Nephron (organoid): ENCODE measurements around the gene PTPRN2.

Source experiments
- H3K27ac Mint-ChIP-seq, 3 experiments: 2 replicates each; pipeline ENCODE4 v1.8.0; 2020; ENCODE audit warnings: mixed read lengths in 3 of 3, mild to moderate bottlenecking in 2 of 3, moderate library complexity in 1 of 3
- H3K27me3 Mint-ChIP-seq: 2 replicates; pipeline ENCODE4 v1.8.0; 2021; ENCODE audit warnings: low read depth, mild to moderate bottlenecking, moderate library complexity, mixed read lengths
- H3K36me3 Mint-ChIP-seq: 2 replicates; pipeline ENCODE4 v1.8.0; 2020; ENCODE audit warnings: low read depth, mixed read lengths
- H3K4me1 Mint-ChIP-seq: 2 replicates; pipeline ENCODE4 v1.8.0; 2020; ENCODE audit warnings: mixed read lengths
- H3K4me3 Mint-ChIP-seq, 3 experiments: 2 replicates each; pipeline ENCODE4 v1.8.0; 2020; ENCODE audit warnings: mild to moderate bottlenecking in 3 of 3, mixed read lengths in 3 of 3, moderate library complexity in 2 of 3
- H3K9me3 Mint-ChIP-seq: 2 replicates; pipeline ENCODE4 v1.8.0; 2020; ENCODE audit warnings: mixed read lengths
- TF ChIP-seq, protein P1 (sequence below), 3 experiments: fragments of 200-600 bp; sonication (generic); IDR thresholded peaks; one replicate each; pipeline ENCODE4 v1.5.0; 2021; ENCODE audit warnings: antibody characterized with exemption in 3 of 3; ENCODE audit not compliant: unreplicated experiment in 3 of 3

The PTPRN2 gene

DNA sequence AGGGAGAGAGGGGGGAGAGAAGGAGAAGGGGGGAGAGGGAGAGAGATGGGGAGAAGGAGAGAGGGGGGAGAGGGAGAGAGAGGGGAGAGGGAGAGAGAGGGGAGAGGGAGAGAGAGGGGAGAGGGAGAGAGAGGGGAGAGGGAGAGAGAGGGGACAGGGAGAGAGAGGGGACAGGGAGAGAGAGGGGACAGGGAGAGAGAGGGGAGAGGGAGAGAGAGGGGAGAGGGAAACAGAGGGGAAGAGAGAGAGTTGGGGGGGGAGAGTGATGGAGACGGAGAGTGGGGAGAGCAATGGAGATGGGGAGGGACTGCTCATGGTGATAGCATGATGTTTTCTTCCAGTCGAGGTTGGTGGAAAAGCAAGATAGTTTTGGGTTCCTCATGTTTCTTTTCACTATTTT is 1078.4 kb downstream of the PTPRN2 start:
- H3K27ac Mint-ChIP-seq = no peak overlapping the region
- TF ChIP-seq, protein P1, sequence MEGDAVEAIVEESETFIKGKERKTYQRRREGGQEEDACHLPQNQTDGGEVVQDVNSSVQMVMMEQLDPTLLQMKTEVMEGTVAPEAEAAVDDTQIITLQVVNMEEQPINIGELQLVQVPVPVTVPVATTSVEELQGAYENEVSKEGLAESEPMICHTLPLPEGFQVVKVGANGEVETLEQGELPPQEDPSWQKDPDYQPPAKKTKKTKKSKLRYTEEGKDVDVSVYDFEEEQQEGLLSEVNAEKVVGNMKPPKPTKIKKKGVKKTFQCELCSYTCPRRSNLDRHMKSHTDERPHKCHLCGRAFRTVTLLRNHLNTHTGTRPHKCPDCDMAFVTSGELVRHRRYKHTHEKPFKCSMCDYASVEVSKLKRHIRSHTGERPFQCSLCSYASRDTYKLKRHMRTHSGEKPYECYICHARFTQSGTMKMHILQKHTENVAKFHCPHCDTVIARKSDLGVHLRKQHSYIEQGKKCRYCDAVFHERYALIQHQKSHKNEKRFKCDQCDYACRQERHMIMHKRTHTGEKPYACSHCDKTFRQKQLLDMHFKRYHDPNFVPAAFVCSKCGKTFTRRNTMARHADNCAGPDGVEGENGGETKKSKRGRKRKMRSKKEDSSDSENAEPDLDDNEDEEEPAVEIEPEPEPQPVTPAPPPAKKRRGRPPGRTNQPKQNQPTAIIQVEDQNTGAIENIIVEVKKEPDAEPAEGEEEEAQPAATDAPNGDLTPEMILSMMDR (IDR thresholded peaks at IDR 0.05; ENCODE audit: unreplicated experiment in 3 of 3) = no peak
- peaks cover 37% of the 10 kb centered on the region for H3K27me3 Mint-ChIP-seq
- peaks cover 6% of the 10 kb centered on the region for H3K36me3 Mint-ChIP-seq
- H3K9me3 Mint-ChIP-seq = peaks cover 37% of the 10 kb centered on the region
- no peak overlapping the region for H3K4me3 Mint-ChIP-seq
- no peaks in the 10 kb centered on the region for H3K4me1 Mint-ChIP-seq

DNA sequence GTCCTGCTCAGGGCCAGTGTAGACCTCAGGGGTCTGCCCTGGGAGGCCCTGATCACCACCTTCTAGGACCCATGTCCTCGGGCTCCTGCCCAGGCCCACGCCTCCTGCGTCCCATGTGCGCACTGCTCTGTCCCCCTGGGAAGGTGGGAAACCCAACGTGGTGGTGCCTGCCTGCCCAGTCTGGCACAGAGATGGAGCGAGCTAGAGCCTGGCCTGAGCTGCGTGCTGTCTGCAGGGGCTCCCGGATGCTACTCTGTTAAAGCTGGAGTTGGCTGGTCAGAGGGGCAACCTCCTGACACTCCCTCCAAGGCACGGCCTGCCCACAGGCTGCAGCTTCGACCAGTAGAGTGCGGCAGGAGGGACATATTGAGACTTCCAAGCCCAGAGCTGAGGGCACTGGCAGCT is 1079.1 kb downstream of the PTPRN2 start:
- TF ChIP-seq, protein P1 (IDR thresholded peaks at IDR 0.05; ENCODE audit: unreplicated experiment in 3 of 3) = no peak
- H3K27me3 Mint-ChIP-seq = peaks cover 37% of the 10 kb centered on the region
- H3K27ac Mint-ChIP-seq = no peak overlapping the region
- no peak overlapping the region for H3K4me3 Mint-ChIP-seq
- H3K9me3 Mint-ChIP-seq = peaks cover 37% of the 10 kb centered on the region
- no peaks in the 10 kb centered on the region for H3K4me1 Mint-ChIP-seq
- H3K36me3 Mint-ChIP-seq = peaks cover 6% of the 10 kb centered on the region

DNA sequence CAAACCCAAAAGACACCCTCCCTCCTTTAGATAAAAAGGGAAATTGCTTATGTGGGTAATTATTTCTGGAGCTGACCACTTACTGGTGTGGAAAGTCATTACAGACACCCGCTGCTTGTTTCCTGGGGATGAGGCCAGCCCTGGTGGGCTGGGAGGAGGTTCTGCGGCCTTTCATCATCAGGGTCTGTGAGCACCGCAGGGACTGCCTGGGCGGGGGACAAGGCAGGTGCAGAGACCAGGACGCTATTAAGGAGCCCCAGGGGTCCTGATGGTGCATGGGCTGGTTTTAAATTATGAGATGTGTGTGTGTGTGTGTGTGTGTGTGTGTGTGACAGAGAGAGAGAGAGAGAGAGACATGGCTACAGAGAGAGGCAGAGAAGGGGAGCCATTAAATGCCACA is 1079.6 kb downstream of the PTPRN2 start:
- TF ChIP-seq, protein P1 (IDR thresholded peaks at IDR 0.05; ENCODE audit: unreplicated experiment in 3 of 3) = no peak
- Mint-ChIP-seq H3K36me3 (peaks cover 6% of the 10 kb centered on the region), H3K9me3 (peaks cover 34% of the 10 kb centered on the region), H3K27me3 (peaks cover 40% of the 10 kb centered on the region), H3K4me3 (no peak overlapping the region), H3K4me1 (no peaks in the 10 kb centered on the region), H3K27ac (no peak overlapping the region)

DNA sequence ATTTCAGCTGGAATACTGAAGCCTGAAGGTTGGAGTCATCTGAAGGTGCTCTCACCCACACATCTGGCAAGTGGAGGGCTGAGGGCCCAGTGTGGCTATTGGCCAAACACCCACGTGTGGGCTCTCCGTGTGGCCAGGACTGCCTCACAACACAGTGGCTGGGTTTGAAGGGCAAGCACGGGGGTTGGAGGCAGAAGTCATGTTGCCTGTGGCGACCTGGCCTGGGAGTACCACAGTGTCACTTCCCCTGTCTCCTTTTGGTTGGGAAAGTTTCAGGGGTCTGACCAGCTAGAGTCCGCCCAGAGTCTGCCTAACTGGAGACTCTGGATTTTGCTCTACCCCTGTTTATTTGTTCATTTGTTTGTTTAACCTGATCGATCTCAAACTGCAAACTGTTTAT is 1081.4 kb downstream of the PTPRN2 start:
- Mint-ChIP-seq H3K36me3 (peaks cover 11% of the 10 kb centered on the region), H3K9me3 (peaks cover 37% of the 10 kb centered on the region), H3K4me1 (no peaks in the 10 kb centered on the region), H3K27me3 (peaks cover 42% of the 10 kb centered on the region), H3K27ac (no peak overlapping the region), H3K4me3 (no peak overlapping the region)
- TF ChIP-seq, protein P1 (IDR thresholded peaks at IDR 0.05; ENCODE audit: unreplicated experiment in 3 of 3) = no peak

DNA sequence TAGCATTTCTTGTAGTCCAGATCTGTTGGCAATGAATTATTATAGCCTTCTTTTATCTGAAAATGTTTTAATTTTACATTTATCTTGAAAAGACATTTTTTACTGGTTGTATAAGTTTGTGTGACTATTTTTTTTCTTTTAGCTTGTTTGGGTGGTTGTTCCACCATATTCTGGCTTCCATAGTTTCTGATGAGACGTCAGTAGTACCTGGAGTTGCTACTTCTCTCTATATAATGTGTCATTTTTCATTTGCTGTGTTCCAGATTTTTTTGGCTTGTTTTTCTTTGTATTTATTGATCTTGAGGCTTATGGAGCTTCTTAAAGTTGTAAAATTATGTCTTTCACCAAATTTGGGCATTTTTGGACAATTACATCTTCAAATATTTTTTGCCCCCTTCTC is 1082.0 kb downstream of the PTPRN2 start:
- H3K9me3 Mint-ChIP-seq = peaks cover 37% of the 10 kb centered on the region
- no peak overlapping the region for H3K27ac Mint-ChIP-seq
- peaks cover 11% of the 10 kb centered on the region for H3K36me3 Mint-ChIP-seq
- peaks cover 38% of the 10 kb centered on the region for H3K27me3 Mint-ChIP-seq
- TF ChIP-seq, protein P1 (IDR thresholded peaks at IDR 0.05; ENCODE audit: unreplicated experiment in 3 of 3) = no peak
- no peaks in the 10 kb centered on the region for H3K4me1 Mint-ChIP-seq
- no peak overlapping the region for H3K4me3 Mint-ChIP-seq

DNA sequence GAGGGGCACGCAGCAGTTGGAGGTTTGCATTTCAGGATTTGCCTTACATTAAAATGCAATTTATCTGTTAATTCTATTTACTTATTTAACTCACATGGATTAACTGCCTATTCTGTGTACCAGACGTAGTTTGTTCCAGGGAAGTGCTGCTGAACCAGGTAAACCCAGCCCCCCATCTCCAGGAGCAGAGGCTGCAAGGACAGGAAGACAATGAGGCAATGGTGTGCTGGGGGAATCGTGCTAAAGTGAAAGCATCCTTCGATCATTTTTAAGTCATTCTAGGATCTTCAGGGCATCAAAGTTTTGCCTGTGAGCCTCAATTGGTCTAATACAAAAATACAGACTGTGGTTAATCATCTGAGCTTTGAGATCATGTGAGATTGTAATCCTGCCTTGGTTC is 1084.4 kb downstream of the PTPRN2 start:
- H3K9me3 Mint-ChIP-seq = peaks cover 31% of the 10 kb centered on the region
- H3K27ac Mint-ChIP-seq = peak overlapping the region in 1 of 3 experiments; percentile 66
- H3K4me3 Mint-ChIP-seq = no peak overlapping the region
- H3K36me3 Mint-ChIP-seq = peaks cover 11% of the 10 kb centered on the region
- peaks cover 25% of the 10 kb centered on the region for H3K27me3 Mint-ChIP-seq
- no peaks in the 10 kb centered on the region for H3K4me1 Mint-ChIP-seq
- TF ChIP-seq, protein P1 (IDR thresholded peaks at IDR 0.05; ENCODE audit: unreplicated experiment in 3 of 3) = no peak
